A549 (cell line): Measurements from ENCODE around the gene OR6C75.

Source experiments
- CBX2 ChIP-seq: fragments of 200-600 bp; sonication (generic); IDR thresholded peaks from 2 replicates; pipeline ENCODE4 v1.6.1; 2016; ENCODE audit warnings: low read depth, mild to moderate bottlenecking, borderline replicate concordance
- CTCF ChIP-seq: fragments of >200 bp; sonication (Bioruptor Twin); formaldehyde crosslinking; IDR thresholded peaks from 3 replicates; pipeline ENCODE4 v1.5.1; 2016
- MAX ChIP-seq: IDR thresholded peaks from 2 replicates; pipeline ENCODE4 v1.6.1; 2012
- MYC ChIP-seq: IDR thresholded peaks from 2 replicates; pipeline ENCODE4 v1.6.1; 2012; ENCODE audit warnings: mild to moderate bottlenecking, inconsistent platforms, low read length, improper control_type of control experiment, borderline replicate concordance

- TF ChIP-seq CTCF = no peak
- TF ChIP-seq MAX = no peak
- TF ChIP-seq MYC = no peak
- no peak for TF ChIP-seq CBX2
Observed at GRCh38 chr12:55336002-55336401, 26.8 kb upstream of the OR6C75 start.
